Measurements from ENCODE around the gene ASPSCR1. TPM values are rescaled to one million over a fixed set of nuclear protein-coding genes. Genes with fewer than 3 reads are reported as not detected.

The ASPSCR1 gene
- total RNA-seq, 1 experiment from 2014 or later: 54.9 TPM

GRCh38 chr17:82064433-82065192 lies 87.2 kb downstream of the ASPSCR1 start:
- TF ChIP-seq EZH2 (IDR thresholded peaks at IDR 0.05; ENCODE audit: low read depth) (no peak), CTCF (conservative IDR thresholded peaks at IDR 0.05) (no peak)
- Histone ChIP-seq H3K4me2 (peak overlapping the region; percentile 89), H3K4me3 (peak overlapping the region; percentile 71), H3K27ac (no peak overlapping the region), H4K20me1 (ENCODE audit: insufficient read depth) (no peaks in the 10 kb centered on the region), H3K9me3 (ENCODE audit: insufficient read depth, low read depth) (no peaks in the 10 kb centered on the region), H3F3A (ENCODE audit: insufficient read depth, low read depth) (no peaks in the 10 kb centered on the region), H3K27me3 (ENCODE audit: insufficient read depth, low read depth) (no peaks in the 10 kb centered on the region), H3K36me3 (ENCODE audit: low read depth) (no peaks in the 10 kb centered on the region), H2AFZ (peak overlapping the region; percentile 64; the same call in 1 of the 2 replicates), H3K9me2 (ENCODE audit: insufficient read depth) (no peaks in the 10 kb centered on the region), H3K79me2 (ENCODE audit: low read depth) (peaks cover 17% of the 10 kb centered on the region; the same call in 1 of the 2 replicates), H3K4me1 (replicated peaks; ENCODE audit: insufficient read depth) (peaks cover 9% of the 10 kb centered on the region; the same call in 1 of the 2 replicates)
- DNase-seq: peak; percentile 38 to 73
- CTCF ChIA-PET: interaction anchor here (0.9 kb wide), 1 partner anchor 27 kb away, joined by 3 read pairs; the partner anchor contains the start of gene DCXR
- POLR2A ChIA-PET (ENCODE audit: unreplicated experiment): interaction anchor here (0.7 to 1.2 kb wide), 2 partner anchors 27 to 177 kb away, joined by 3 to 5 read pairs; partner anchors contain the start of gene DCXR
- intact Hi-C loops (cut with micrococcal nuclease; ENCODE audit: unreplicated experiment): no loop called here
- BruUV-seq (replicated peaks): TSS peak; percentile 42

GRCh38 chr17:82065193-82065637 lies 87.8 kb downstream of the ASPSCR1 start:
- Histone ChIP-seq H3K27me3 (ENCODE audit: insufficient read depth, low read depth) (no peaks in the 10 kb centered on the region), H3K4me1 (replicated peaks; ENCODE audit: insufficient read depth) (peaks cover 9% of the 10 kb centered on the region; the same call in 1 of the 2 replicates), H2AFZ (peak overlapping the region; percentile 64; the same call in 1 of the 2 replicates), H3K9me2 (ENCODE audit: insufficient read depth) (no peaks in the 10 kb centered on the region), H3K4me3 (peak overlapping the region; percentile 71), H3K27ac (no peak overlapping the region), H3K4me2 (peak overlapping the region; percentile 89), H3K36me3 (ENCODE audit: low read depth) (no peaks in the 10 kb centered on the region), H3F3A (ENCODE audit: insufficient read depth, low read depth) (no peaks in the 10 kb centered on the region), H3K9me3 (ENCODE audit: insufficient read depth, low read depth) (no peaks in the 10 kb centered on the region), H3K79me2 (ENCODE audit: low read depth) (peaks cover 17% of the 10 kb centered on the region; the same call in 1 of the 2 replicates), H4K20me1 (ENCODE audit: insufficient read depth) (no peaks in the 10 kb centered on the region)
- BruUV-seq (replicated peaks): no TSS peak
- no peak for TF ChIP-seq CTCF (conservative IDR thresholded peaks at IDR 0.05)
- TF ChIP-seq EZH2 (IDR thresholded peaks at IDR 0.05; ENCODE audit: low read depth): no peak
- intact Hi-C loops (cut with micrococcal nuclease; ENCODE audit: unreplicated experiment): no loop called here
- ChIA-PET POLR2A (ENCODE audit: unreplicated experiment) (interaction anchor here (1.2 kb wide), 1 partner anchor 27 kb away, joined by 5 read pairs; the partner anchor contains the start of gene DCXR), CTCF (interaction anchor here (0.6 kb wide), 2 partner anchors 28 to 105 kb away, joined by 3 read pairs; partner anchors contain the start of gene DCXR)
- DNase-seq: no peak

- Histone ChIP-seq H3K9me3 (ENCODE audit: insufficient read depth, low read depth) (no peaks in the 10 kb centered on the region), H3K27ac (no peak within 1 kb of the TSS), H3K27me3 (ENCODE audit: insufficient read depth, low read depth) (no peaks in the 10 kb centered on the region), H3K4me1 (replicated peaks; ENCODE audit: insufficient read depth) (peaks cover 9% of the 10 kb centered on the region; the same call in 1 of the 2 replicates), H3K79me2 (ENCODE audit: low read depth) (peaks cover 17% of the 10 kb centered on the region; the same call in 1 of the 2 replicates), H3K9me2 (ENCODE audit: insufficient read depth) (no peaks in the 10 kb centered on the region), H3F3A (ENCODE audit: insufficient read depth, low read depth) (no peaks in the 10 kb centered on the region), H3K36me3 (ENCODE audit: low read depth) (no peaks in the 10 kb centered on the region), H3K4me2 (peak within 1 kb of the TSS; percentile 89), H3K4me3 (peak within 1 kb of the TSS; percentile 71), H2AFZ (peak within 1 kb of the TSS; percentile 92), H4K20me1 (ENCODE audit: insufficient read depth) (no peaks in the 10 kb centered on the region)
- ChIA-PET POLR2A (ENCODE audit: unreplicated experiment) (interaction anchor here (1.2 kb wide), 1 partner anchor 28 kb away, joined by 5 read pairs; the partner anchor contains the start of gene DCXR), CTCF (interaction anchor here (0.6 kb wide), 2 partner anchors 28 to 105 kb away, joined by 3 read pairs; partner anchors contain the start of gene DCXR)
- no TSS peak for BruUV-seq (replicated peaks)
- intact Hi-C loops (cut with micrococcal nuclease; ENCODE audit: unreplicated experiment): no loop called here
- peak in 1 of 2 experiments; percentile 54 for DNase-seq
- TF ChIP-seq EZH2 (IDR thresholded peaks at IDR 0.05; ENCODE audit: low read depth) (no peak), CTCF (conservative IDR thresholded peaks at IDR 0.05) (no peak)
Observed at GRCh38 chr17:82065638-82066303, 88.3 kb downstream of the ASPSCR1 start, which contains the start of gene DUS1L. TSS of gene DUS1L (minus strand) at chr17:82065804. CDS start at chr17:82065059, 745 bp downstream.
